Measurements from ENCODE around the gene NTN5. TPM values are rescaled to one million over a fixed set of nuclear protein-coding genes. Genes with fewer than 3 reads are reported as not detected.
"Not testable (repeated sequence)": the region's sequence is repeated elsewhere in the genome, so short reads cannot be mapped to it uniquely, and the experiment has no call there.

The NTN5 gene
- polyA plus RNA-seq, 1 experiment, result 0.10 TPM

GRCh38 chr19:48687776-48688175 is 15.0 kb upstream of the NTN5 start:
- Histone ChIP-seq H3K9me3 (ENCODE audit: control insufficient read depth, insufficient read depth, low read length) (no peaks in the 10 kb centered on the region), H3K4me3 (ENCODE audit: low read depth, low read length) (no peak overlapping the region), H3K27me3 (ENCODE audit: control insufficient read depth, insufficient read depth, low read length) (no peaks in the 10 kb centered on the region), H3K27ac (ENCODE audit: low read depth, low read length) (no peak overlapping the region)
- CTCF ChIA-PET, result interaction anchor here (1.1 kb wide), 1 partner anchor 13 kb away, joined by 4 read pairs; no protein-coding TSS in a partner anchor
- POLR2A ChIA-PET, result no interaction called here
- no peak for TF ChIP-seq CTCF (IDR thresholded peaks at IDR 0.05; ENCODE audit: low read depth, low read length)
- DNase-seq (ENCODE audit: low read depth, low spot score), result no peak

GRCh38 chr19:48686637-48687036 is 13.8 kb upstream of the NTN5 start:
- DNase-seq (ENCODE audit: low read depth, low spot score); H3K9me3 ChIP-seq (ENCODE audit: control insufficient read depth, insufficient read depth, low read length); H3K4me3 ChIP-seq (ENCODE audit: low read depth, low read length); H3K27me3 ChIP-seq (ENCODE audit: control insufficient read depth, insufficient read depth, low read length); H3K27ac ChIP-seq (ENCODE audit: low read depth, low read length); CTCF ChIA-PET: not testable (repeated sequence)
- POLR2A ChIA-PET, result interaction anchor here (0.6 to 0.7 kb wide), 2 partner anchors 11 to 41 kb away, joined by 5 read pairs; partner anchors contain the start of gene CA11

GRCh38 chr19:48686088-48686487 is 13.3 kb upstream of the NTN5 start:
- H3K27me3 ChIP-seq (ENCODE audit: control insufficient read depth, insufficient read depth, low read length), result peaks cover 3% of the 10 kb centered on the region
- H3K9me3 ChIP-seq (ENCODE audit: control insufficient read depth, insufficient read depth, low read length), result no peaks in the 10 kb centered on the region
- no peak for DNase-seq (ENCODE audit: low read depth, low spot score)
- no peak for TF ChIP-seq CTCF (IDR thresholded peaks at IDR 0.05; ENCODE audit: low read depth, low read length)
- H3K4me3 ChIP-seq (ENCODE audit: low read depth, low read length), result no peak overlapping the region
- H3K27ac ChIP-seq (ENCODE audit: low read depth, low read length), result no peak overlapping the region
- POLR2A ChIA-PET, result interaction anchor here (0.6 to 0.7 kb wide), 2 partner anchors 12 to 40 kb away, joined by 5 read pairs; partner anchors contain the start of gene CA11
- CTCF ChIA-PET, result interaction anchor here (2.6 kb wide), 1 partner anchor 11 kb away, joined by 16 read pairs; no protein-coding TSS in a partner anchor

- CTCF ChIA-PET, result interaction anchor here (2.6 kb wide), 1 partner anchor 10 kb away, joined by 16 read pairs; no protein-coding TSS in a partner anchor
- Histone ChIP-seq H3K27me3 (ENCODE audit: control insufficient read depth, insufficient read depth, low read length) (peaks cover 3% of the 10 kb centered on the region), H3K4me3 (ENCODE audit: low read depth, low read length) (no peak overlapping the region), H3K27ac (ENCODE audit: low read depth, low read length) (no peak overlapping the region), H3K9me3 (ENCODE audit: control insufficient read depth, insufficient read depth, low read length) (no peaks in the 10 kb centered on the region; the same call in 1 of the 2 replicates)
- DNase-seq (ENCODE audit: low read depth, low spot score), result no peak
- POLR2A ChIA-PET, result no interaction called here
- no peak for TF ChIP-seq CTCF (IDR thresholded peaks at IDR 0.05; ENCODE audit: low read depth, low read length)
Observed at GRCh38 chr19:48685583-48685982, 12.8 kb upstream of the NTN5 start.

DNA sequence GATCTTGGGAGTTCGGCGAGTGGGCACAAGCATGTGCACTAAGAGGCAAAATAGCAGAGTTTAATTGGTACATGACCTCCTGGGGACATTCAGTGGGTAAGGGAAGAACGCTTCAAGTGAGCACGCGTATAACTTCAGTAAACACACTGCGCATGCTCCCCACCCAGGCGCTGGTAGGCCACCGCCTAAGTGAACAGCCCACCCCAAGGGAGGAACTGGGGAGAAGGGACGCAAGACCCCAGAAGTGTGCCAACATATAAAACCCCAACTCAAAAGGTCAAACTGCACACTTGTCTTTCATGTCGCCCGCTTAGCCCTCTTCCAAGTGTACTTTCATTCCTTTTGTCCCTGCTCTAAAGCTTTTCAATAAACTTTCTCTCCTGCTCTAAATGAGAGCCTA is 10.5 kb upstream of the NTN5 start:
- CTCF ChIA-PET, result interaction anchor here (2.6 kb wide), 1 partner anchor 8 kb away, joined by 16 read pairs; no protein-coding TSS in a partner anchor
- Histone ChIP-seq H3K27me3 (ENCODE audit: control insufficient read depth, insufficient read depth, low read length) (peaks cover 3% of the 10 kb centered on the region), H3K4me3 (ENCODE audit: low read depth, low read length) (0 out of 2 replicates have a peak overlapping the region, but pooled peaks have one; percentile 20), H3K9me3 (ENCODE audit: control insufficient read depth, insufficient read depth, low read length) (peaks cover 3% of the 10 kb centered on the region; the same call in 1 of the 2 replicates), H3K27ac (ENCODE audit: low read depth, low read length) (no peak overlapping the region)
- DNase-seq (ENCODE audit: low read depth, low spot score), result no peak
- TF ChIP-seq CTCF (IDR thresholded peaks at IDR 0.05; ENCODE audit: low read depth, low read length), result no peak
- POLR2A ChIA-PET, result no interaction called here

All from AG04450 (cell line).